ENCODE data around the gene JPH3.

The JPH3 gene

DNA sequence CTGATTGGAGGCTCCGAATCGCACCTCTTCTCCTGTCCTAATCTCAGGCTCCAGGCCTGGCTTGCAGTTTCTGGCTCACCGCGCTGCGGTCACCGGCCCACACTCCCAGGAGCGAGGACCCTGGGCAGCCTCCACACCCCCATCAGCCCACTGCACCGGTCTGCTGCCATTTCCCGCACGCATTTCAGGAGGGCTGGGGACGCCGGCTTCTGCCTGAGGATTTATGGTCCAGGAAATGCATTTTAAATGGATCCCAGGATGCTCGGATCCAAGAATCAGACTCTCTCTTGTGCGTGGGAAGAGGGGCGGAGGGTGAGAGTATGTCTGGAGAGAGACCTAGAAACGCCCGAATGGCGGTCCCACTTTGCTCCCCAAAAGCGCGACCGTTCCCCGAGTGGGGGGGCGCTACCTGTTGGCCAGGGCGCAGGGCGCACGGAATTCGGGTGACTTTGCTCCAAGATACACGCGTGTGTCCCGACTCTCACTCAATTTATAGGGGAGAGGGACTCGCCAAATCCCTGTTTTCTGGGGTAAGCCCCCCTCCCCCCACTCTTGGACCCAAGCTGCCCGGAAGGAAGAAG lies 817 bp upstream of the JPH3 start:
- DNase-seq (ENCODE audit: low spot score): no peak

DNA sequence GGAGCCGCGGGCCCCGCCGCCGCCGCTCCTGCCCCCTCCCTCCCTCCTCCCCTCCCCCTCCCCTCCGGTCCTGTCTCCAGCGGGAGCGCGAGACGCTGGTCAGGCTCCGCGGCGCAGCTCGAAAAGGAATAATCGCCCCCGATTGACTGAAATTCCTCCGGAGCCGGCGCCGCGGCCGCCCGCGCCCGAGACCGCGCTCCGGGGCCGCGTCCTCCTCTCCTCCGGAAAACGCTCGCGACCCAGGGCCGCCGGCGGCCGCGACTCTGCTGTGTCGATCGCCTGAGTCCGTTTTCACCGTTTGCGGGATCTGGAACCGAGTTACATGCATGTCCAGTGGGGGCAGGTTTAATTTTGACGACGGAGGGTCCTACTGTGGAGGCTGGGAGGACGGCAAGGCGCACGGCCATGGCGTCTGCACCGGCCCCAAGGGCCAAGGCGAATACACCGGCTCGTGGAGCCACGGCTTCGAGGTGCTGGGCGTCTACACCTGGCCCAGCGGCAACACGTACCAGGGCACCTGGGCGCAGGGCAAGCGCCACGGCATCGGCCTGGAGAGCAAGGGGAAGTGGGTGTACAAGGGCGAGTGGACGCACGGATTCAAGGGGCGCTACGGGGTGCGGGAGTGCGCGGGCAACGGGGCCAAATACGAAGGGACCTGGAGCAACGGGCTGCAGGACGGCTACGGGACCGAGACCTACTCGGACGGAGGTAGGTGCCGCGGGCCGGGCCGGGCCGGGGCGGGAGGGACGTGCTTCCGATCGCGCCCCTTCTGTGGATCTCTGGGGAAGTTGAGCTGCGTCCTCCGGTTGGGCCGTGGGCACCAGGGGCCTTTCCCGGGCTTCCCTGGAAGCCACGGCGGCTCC lies 744 bp downstream of the JPH3 start:
- DNase-seq (ENCODE audit: low spot score): no peak

DNA sequence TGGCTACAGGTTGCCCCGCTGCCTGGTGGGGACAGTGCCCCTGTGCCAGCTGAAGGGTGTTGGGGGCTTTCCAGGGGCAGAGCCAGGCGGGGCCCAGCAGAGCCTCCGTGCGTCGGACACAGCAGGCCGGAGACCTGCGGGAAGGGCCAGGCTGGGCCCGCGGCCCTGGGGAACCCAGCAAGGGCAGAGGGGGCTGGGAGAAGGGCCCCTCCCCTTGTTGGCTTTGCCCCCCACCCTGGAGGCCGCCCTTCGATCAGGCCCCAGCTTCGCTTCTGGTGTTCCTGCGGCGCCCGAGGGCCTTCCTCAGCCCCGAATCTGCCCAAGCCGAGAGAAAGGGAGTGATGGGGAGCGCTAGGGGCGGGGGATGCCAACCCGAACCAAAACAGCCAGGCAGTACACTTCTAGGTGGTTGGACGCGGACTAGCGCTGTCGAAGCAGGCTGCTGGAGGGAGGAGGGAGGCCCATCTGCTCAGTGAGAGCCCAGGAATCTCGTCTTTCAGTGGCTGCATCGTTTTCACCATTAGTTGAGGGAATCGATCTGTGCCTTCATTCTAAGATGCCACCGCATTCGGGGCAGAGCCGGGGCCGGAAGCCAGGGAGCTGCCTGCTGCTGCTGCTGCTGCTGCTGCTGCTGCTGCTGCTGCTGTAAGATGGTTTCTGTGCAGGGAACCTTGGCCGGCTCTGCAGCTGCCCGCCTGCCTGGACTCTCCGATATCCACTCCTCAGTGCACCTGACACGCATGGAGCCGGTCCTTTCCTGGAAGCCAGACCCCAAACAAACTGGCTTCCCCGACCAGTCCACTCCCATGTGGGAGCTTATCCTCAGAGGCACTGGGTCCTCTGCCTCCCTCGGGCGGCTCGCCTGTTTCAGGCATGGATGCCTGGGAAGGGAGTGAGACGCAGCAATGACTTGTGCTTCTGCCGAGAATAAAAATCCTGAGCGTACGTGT lies 1.7 kb downstream of the JPH3 start:
- no peak for DNase-seq (ENCODE audit: low spot score)

DNA sequence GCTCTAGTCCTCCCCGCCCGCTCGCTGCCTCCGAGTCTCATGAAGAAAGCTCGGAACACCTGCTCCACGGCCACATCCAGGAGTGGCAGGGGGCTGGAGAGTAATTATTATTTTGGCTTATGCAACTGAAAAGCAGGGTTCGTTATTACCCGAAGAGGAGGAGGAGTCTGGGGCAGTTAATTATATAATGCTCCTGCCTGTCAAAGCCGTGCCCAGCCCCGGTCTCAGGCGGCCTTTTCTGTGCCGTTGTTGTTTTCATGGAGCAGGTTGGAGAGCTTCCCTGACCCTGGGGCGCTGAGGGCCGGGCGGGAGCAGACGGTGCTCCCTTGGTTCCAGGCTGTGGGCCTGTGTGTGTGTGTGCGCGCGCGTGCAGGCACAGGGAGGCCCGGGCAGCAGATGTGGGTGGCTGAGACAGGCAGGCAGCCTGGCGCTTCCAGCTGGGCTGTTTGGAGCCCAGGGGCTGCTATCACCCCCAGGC lies 2.4 kb downstream of the JPH3 start:
- DNase-seq (ENCODE audit: low spot score): no peak

DNA sequence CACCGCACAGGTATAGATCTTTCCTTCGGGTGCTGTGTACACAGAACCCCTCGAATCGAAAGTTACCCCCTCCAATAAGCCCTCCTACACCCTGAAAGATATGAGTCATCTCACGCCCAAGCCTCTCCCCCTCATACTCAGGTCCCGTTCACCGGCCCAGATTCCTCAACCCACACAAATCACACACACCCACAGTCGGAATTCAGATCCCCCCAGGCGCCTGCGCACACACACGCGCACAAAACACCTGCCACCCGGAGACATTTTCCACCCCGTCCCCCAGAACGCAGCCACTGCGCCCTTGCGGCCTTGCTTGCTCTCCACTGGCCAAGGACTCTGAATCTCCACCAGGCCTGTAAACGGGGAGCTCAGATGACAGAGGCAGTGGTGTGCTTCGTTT lies 4.9 kb downstream of the JPH3 start:
- no peak for DNase-seq (ENCODE audit: low spot score)

DNA sequence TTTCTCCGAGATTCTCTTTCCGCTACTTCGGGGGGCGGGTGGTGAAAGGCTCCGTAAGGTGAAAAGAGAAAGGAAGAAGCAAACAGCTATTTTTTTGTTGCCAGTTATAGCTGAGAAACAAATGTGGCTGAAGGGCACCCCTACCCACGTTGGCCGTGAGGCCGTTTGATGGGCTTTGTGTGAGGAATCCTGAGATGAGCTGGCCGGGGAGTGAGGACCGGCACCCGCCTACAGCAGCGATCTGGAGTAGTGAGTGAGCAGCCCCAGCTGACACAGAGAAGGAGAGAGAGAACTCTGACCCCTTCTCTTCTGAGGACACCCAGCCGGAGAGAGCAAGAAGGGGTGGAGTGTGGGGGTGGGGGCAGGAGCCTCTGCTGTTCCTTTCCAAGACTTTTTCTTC lies 5.6 kb downstream of the JPH3 start:
- DNase-seq (ENCODE audit: low spot score): no peak

DNA sequence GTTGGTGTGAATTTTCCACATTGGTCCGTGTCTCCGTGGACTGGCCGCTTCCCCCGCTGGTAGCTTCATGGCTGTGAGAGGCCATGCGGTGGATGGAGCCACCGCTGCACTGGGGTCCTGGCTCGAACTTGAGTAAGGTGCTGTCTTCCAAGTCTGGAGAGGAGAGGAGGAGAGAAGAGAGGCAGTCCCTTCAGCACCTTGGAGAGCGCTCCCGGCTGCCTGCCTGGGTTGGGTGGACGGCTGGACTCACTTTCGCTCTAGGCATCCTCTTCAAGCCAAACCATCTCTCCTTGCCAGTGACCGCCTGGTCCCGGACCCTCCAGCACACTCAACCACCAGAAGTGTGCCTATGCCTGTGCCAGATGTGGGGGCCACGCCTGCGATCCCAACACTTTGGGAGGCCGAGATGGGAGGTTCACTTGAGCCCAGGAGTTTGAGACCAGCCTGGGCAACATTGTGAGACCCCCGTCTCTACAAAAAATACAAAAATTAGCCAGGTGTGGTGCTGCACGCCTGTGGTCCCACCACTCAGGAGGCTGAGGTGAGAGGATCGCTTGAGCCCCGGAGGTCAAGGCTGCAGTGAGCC lies 6.2 kb downstream of the JPH3 start:
- DNase-seq (ENCODE audit: low spot score): no peak

DNA sequence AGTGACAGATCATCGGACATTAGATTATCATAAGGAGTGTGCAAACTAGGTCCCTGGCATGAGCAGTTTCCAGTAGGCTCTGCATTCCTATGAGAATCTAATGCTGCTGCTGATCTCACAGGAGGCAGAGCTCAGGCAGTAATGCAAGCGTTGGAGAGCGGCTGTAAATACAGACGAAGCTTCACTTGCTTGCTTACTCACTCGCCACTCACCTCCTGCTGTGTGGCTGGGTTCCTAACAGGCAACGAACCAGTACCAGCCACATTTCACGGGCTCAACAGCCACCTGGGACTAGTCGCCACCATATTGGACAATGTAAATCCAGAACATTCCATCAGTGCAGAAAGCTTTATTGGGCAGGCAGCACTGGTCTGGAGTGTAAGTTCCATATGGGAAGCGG lies 7.7 kb downstream of the JPH3 start:
- no peak for DNase-seq (ENCODE audit: low spot score)

DNA sequence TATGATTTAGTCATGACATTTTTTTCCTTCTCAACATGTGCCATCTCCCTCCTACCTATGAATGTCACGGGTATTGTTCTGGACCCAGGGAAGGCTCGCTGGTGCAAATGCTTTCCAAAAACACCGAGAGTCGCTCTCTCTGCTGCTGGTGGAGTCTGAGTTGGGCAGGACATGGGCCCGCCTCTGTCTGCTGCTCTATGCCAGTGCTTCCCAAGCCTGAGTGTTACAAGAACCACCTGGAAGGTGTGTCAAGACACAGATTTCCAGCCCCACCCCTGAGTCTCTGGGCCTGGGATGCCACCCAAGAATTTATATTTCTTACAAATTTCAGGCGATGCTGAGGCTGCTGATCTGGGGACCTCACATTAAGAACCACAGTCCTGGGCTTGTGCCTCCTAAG lies 9.1 kb downstream of the JPH3 start:
- DNase-seq (ENCODE audit: low spot score): no peak

DNA sequence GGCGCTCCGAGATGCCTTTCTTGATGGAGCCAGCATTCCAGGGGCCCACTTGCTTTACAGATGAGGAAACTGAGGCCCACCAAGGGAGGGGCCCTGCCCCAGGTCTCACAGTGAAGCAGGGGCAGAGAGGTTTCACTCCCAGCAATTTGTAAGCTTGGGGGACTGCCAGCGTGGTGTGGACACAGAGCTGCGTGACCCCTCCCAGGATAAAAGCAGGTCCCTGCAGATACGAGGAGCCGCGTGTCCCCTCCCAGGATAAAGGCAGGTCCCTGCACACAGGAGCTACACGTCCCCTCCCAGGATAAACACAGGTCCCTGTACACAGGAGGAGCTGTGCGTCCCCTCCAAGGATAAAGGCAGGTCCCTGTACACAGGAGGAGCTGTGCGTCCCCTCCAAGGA lies 11.7 kb downstream of the JPH3 start:
- DNase-seq (ENCODE audit: low spot score): no peak

DNA sequence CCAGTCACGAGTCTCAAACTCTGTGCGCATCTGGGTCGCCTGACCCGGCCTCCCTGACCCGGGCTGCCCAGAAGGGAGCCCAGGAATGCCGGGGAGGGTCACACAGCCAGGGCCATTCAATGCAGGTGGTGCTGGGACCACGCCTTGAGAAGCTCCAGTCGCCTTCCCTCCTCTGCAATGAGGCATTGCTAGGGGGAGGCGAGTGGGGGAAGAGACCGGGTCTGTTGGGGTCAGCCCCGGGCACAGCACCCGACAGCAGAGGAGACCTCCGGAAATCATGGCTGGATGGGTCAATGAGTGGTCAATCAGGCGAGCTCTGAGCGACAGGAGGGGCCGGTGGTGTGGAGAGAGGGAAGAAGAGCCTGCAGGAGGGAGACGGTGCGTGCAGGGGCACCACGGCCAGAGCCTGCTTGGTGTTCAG lies 13.3 kb downstream of the JPH3 start:
- no peak for DNase-seq (ENCODE audit: low spot score)

DNA sequence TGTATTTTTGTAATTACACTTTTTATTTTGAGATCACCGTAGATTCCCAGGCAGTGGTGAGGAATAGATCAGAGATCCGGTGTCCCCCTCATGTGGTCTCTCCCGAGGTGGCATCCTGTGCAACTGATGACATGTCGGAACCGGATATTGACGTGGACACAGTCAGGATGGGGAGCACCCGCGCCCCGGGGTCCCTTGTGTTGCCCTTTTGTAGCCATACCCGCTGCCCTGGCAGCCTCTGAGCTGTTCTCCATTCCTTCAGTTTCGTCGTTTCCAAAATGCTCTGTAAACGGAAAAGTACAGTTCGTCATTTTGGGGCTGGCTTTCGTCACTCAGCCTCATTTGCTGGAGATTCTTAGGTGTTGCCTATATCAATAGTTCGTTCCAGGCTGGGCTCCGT lies 14.2 kb downstream of the JPH3 start:
- no peak for DNase-seq (ENCODE audit: low spot score)

DNA sequence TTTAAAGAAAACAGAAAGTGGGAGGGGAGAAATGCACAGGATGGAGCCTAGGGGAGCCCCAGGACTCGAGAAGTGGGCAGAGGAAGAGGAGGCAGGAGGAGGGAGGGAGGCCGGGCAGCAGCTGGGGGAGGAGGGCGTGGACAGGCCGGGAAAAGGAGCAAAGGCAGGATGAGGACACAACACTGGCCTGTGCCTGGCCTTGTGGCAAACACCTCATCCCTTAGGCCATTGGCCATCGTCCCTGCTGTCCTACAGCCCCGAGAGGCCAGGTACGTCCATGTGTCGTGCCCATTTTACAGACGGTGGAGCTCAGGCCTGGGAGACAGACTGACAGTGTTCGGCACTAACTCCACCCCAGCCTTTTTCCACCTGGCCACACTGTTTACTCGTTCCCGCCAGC lies 15.9 kb downstream of the JPH3 start:
- DNase-seq (ENCODE audit: low spot score): no peak

DNA sequence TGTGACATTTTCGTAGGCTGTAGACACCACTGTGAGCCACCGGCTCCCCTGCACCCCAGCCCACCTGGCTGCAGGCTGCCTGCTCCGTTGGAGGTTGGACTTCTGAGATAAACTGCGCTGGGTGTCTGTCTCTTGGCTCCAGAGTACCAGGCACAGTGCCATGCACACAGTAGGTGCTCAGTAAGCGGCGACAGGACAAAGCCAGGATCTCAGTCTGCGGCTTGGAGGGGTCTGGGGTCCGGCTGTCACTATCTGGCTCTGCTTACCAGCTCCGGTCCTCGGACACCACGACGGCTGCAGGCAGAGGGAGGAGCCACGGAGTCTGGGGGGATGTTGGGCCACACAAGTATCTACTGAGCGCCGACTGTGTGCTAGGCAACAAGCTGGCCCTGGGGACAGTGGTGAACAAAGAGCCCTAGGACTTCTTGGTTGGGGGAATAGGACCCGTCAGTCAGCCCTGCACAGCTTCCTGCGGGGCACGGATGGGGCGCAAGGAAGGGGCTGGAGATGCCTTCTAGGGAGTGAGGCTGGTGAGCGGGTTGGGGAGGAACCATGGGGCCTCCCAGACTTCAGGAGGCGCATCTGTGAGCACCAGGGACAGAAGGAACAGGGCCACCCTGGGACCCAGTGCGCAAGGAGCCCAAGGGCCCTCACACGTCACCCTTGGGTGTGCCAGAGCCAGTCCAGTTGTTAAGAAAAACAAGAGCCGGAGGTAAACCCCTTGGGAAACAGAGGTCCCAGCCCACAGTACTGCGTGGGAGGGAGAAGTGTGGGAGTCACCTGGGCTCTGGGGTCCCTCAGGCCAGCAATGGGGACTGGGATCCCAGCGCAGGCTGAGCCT lies 17.3 kb downstream of the JPH3 start:
- DNase-seq (ENCODE audit: low spot score): no peak

DNA sequence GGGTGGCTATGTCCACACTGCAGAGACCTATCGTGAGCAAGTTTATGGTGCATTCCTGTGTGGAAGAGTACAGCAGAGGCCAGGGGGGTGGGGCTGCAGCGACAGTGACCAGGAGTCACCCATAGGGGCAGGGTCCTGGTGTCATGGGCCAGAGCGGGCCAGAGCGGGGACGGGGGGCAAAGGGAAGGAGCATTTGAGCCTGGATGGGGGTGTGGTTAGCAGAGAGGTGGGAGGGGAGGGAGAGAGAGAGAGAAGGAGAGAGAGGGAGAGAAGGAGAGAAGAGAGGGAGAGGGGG lies 17.8 kb downstream of the JPH3 start:
- no peak for DNase-seq (ENCODE audit: low spot score)

DNA sequence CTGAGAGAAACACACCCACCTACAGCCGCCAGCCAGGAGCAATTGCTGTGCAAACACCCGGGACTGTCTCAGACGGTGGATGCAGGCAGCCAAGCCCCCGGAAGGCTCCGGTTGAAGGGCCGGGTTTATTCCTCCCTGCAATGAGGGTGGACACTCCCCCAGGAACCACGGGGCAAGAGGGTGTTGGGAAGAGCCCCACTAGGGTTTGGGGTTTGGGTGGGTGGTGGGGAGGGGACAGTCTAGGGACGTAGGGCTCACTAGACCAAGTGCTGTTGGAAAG lies 19.2 kb downstream of the JPH3 start:
- no peak for DNase-seq (ENCODE audit: low spot score)

DNA sequence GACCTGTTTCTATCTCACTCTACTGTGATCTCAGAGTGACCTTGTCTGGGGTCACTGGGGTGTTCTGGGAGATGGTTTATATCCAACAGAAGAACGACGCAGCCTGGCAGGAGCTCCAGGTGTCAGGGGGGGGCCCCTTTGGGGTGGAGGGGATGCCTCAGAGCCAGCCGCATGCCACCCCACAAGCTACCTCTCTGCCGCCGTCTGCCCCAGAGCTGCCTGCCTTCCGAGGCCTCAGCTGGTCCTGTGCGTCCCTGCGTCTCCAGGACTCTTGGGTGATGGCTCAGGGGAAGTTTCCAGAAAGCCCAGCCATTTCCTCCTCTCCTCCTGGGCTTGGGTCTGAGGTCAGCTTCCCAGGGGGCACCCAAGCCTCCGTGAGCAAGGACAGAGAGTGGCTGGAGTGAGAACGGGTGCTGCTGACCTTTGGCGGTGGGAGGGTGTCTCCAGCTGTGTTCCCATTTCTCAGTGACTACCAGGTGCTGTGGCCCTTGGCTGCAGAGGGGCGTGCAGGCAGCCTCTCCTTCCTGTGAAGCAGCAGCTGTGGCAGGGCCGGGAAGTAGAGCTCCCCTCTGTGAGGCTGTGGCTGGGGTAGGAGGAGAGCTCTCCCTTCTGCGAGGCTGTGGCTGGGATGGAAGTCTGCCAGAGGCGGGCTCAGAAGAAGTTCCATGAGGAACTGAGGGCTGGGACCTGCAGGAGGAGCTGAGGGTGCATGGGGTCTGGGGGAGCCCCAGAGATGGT lies 19.8 kb downstream of the JPH3 start:
- no peak for DNase-seq (ENCODE audit: low spot score)

DNA sequence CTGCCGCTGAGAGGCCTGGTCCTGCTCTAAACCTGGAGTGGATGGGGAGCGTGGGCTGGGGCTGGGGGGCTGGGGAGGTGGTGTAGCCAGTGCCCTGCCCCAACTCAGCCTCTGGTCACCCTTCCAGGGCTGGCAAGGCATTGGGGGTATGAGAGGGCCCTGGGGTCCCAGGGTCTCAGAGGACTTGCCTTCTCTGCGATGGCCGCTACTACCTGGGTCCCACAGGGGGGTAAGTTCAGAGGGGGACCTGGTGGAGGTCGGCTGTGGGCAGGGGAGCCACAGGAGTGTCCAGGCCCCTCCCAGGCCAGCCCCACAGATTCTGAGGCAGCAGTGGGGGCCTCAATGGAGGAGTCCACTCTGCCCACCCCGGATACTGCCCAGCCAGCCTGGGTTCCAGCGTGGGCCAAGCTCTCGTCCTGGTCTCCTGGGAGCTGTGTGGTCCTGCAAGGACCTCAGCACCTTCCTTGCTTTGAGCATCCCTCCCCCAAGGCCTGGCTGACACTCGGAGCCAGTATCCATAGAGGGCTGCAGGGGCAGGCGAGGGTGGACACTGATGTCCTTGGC lies 20.5 kb downstream of the JPH3 start:
- no peak for DNase-seq (ENCODE audit: low spot score)

DNA sequence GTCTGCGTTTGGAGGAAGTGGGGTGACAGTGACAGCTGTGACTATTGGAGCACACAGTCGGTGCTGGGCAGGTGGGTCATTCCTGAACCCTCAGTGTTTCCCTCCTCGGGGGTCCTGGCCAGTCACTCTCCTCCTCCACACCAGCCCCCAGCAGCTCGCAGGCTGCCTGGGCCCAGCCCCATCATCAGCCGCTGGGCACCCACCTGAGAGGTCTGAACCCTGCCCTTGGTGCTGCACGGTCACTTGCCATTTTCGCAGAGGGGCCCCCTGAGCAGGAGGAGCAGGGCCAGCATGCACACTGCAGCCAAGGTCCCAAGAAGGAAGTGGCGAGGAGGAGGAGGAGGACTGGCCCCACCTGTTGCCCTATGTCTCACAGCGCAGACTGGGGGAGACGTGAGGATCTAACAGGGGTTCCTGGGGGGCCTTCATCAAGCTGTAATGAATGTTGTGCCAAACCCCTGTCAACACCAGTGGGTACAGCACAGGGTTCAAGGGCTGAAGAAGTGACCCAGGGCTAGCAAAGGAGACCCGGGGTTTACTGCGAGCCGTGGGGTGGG lies 23.0 kb downstream of the JPH3 start:
- DNase-seq (ENCODE audit: low spot score): no peak

DNA sequence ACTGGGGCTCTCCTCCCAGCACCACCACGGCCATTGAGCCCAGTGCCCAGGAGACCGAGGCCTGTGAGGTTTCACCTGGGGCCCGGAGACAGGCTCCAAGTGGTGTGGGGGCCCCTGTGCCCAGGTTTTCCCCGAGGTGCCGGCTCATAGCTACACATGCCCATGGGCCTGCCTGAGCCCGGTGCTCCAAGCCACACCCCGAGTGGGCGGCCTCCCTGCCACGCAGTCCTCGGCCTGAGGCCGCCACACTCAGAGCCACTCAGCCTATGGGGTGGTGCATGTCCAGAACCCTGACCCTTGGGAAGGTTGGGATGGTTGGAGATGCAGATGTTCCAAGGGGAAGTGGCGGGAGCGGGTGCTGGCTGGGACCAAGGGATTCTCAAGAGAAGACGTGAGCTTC lies 24.1 kb downstream of the JPH3 start:
- DNase-seq (ENCODE audit: low spot score): no peak

Data from CD4-positive, alpha-beta T cell treated with Interleukin-15 for 4 hours (primary cell).